GM21515 (cell line): ENCODE data around the gene CCIN.
"Not testable (repeated sequence)": the region's sequence is repeated elsewhere in the genome, so short reads cannot be mapped to it uniquely, and the experiment has no call there.

Experiments
- ATAC-seq: cut with Tn5 transposase; IDR thresholded peaks from one replicate; pipeline ENCODE4 v1.9.1; 2021; ENCODE audit not compliant: unreplicated experiment

Gene CCIN

GRCh38 chr9:36158122-36158521 is 11.1 kb upstream of the CCIN start:
- no peak for ATAC-seq

GRCh38 chr9:36158917-36159316 is 10.3 kb upstream of the CCIN start:
- no peak for ATAC-seq

- ATAC-seq, result not testable (repeated sequence)
Measured at GRCh38 chr9:36159509-36159908, 9.7 kb upstream of the CCIN start.

GRCh38 chr9:36160126-36160525 is 9.1 kb upstream of the CCIN start:
- ATAC-seq, result not testable (repeated sequence)

- no peak for ATAC-seq
Measured at GRCh38 chr9:36161187-36161586, 8.0 kb upstream of the CCIN start.

GRCh38 chr9:36162211-36162738 is 6.9 kb upstream of the CCIN start:
- ATAC-seq, result no peak

- ATAC-seq, result no peak
Measured at GRCh38 chr9:36163049-36163785, 6.0 kb upstream of the CCIN start.

- ATAC-seq, result no peak
Measured at GRCh38 chr9:36163786-36164170, 5.4 kb upstream of the CCIN start.

- ATAC-seq, result no peak
Measured at GRCh38 chr9:36164372-36164771, 4.8 kb upstream of the CCIN start.

- no peak for ATAC-seq
Measured at GRCh38 chr9:36164989-36165388, 4.2 kb upstream of the CCIN start.

- no peak for ATAC-seq
Measured at GRCh38 chr9:36165826-36166167, 3.4 kb upstream of the CCIN start.

GRCh38 chr9:36166168-36166927 is 2.8 kb upstream of the CCIN start:
- ATAC-seq, result peak; percentile 88

- no peak for ATAC-seq
Measured at GRCh38 chr9:36169708-36170107, 520 bp downstream of the CCIN start.

GRCh38 chr9:36170531-36170930 is 1.3 kb downstream of the CCIN start:
- ATAC-seq, result no peak

GRCh38 chr9:36173861-36174260 is 4.7 kb downstream of the CCIN start:
- no peak for ATAC-seq

GRCh38 chr9:36174271-36174670 is 5.1 kb downstream of the CCIN start:
- ATAC-seq, result no peak

GRCh38 chr9:36174731-36175130 is 5.5 kb downstream of the CCIN start:
- no peak for ATAC-seq

- not testable (repeated sequence) for ATAC-seq
Measured at GRCh38 chr9:36175209-36175608, 6.0 kb downstream of the CCIN start.

GRCh38 chr9:36176496-36176895 is 7.3 kb downstream of the CCIN start:
- not testable (repeated sequence) for ATAC-seq

- ATAC-seq, result no peak
Measured at GRCh38 chr9:36177571-36177970, 8.4 kb downstream of the CCIN start.

GRCh38 chr9:36180243-36180642 is 11.1 kb downstream of the CCIN start:
- not testable (repeated sequence) for ATAC-seq

GRCh38 chr9:36187414-36187813 is 18.2 kb downstream of the CCIN start:
- no peak for ATAC-seq
